Skin of body (tissue), 2 donors: Measurements from ENCODE around the gene PADI3. TPM values are rescaled to one million over a fixed set of nuclear protein-coding genes. Genes with fewer than 3 reads are reported as not detected.
"Not testable (repeated sequence)": the region's sequence is repeated elsewhere in the genome, so short reads cannot be mapped to it uniquely, and the experiment has no call there.

Experiments used
- DNase-seq: peaks from one replicate; lab custom pipeline; 2025; lab: John Stamatoyannopoulos, UW
- total RNA-seq: library from RNA; depleted of rRNA; stranded (reverse); fragments of >200 nt; gene quantifications from one replicate; pipeline ENCODE4 v1.2.3, GENCODE V29; 2014

PADI3 gene
- total RNA-seq, 1 donor from 2014 or later: 15.8 TPM

- DNase-seq: not testable (repeated sequence)
Measured at GRCh38 chr1:17241011-17241779, 7.7 kb upstream of the PADI3 start.

GRCh38 chr1:17241780-17242074, 7.2 kb upstream of the PADI3 start:
- not testable (repeated sequence) for DNase-seq

- no peak for DNase-seq
Measured at GRCh38 chr1:17243274-17243673, 5.6 kb upstream of the PADI3 start.

GRCh38 chr1:17244821-17245740, 3.8 kb upstream of the PADI3 start:
- no peak for DNase-seq

GRCh38 chr1:17245816-17246325, 3.0 kb upstream of the PADI3 start:
- no peak for DNase-seq

- DNase-seq: no peak
Measured at GRCh38 chr1:17246971-17247370, 1.9 kb upstream of the PADI3 start.

- DNase-seq: no peak
Measured at GRCh38 chr1:17250601-17251000, 1.7 kb downstream of the PADI3 start.

- DNase-seq: no peak
Measured at GRCh38 chr1:17251246-17251645, 2.3 kb downstream of the PADI3 start.

- no peak for DNase-seq
Measured at GRCh38 chr1:17251701-17252376, 2.9 kb downstream of the PADI3 start.

- no peak for DNase-seq
Measured at GRCh38 chr1:17255336-17255735, 6.4 kb downstream of the PADI3 start.

- DNase-seq: no peak
Measured at GRCh38 chr1:17258116-17258757, 9.3 kb downstream of the PADI3 start.

GRCh38 chr1:17258758-17259130, 9.8 kb downstream of the PADI3 start:
- no peak for DNase-seq

- no peak for DNase-seq
Measured at GRCh38 chr1:17259233-17259873, 10.5 kb downstream of the PADI3 start.

GRCh38 chr1:17260264-17260663, 11.4 kb downstream of the PADI3 start:
- no peak for DNase-seq

- DNase-seq: no peak
Measured at GRCh38 chr1:17260738-17261137, 11.8 kb downstream of the PADI3 start.

- DNase-seq: no peak
Measured at GRCh38 chr1:17263936-17264335, 15.0 kb downstream of the PADI3 start.

- no peak for DNase-seq
Measured at GRCh38 chr1:17264470-17264869, 15.6 kb downstream of the PADI3 start.

GRCh38 chr1:17265162-17265561, 16.3 kb downstream of the PADI3 start:
- DNase-seq: no peak

GRCh38 chr1:17265950-17266349, 17.1 kb downstream of the PADI3 start:
- no peak for DNase-seq

GRCh38 chr1:17270891-17271765, 22.2 kb downstream of the PADI3 start:
- no peak for DNase-seq
